K562 (cell line): ENCODE data around the gene MGAT5. TPM values are rescaled to one million over a fixed set of nuclear protein-coding genes. Genes with fewer than 3 reads are reported as not detected.

Experiments used
- ATAC-seq: fragments of 200-7000 bp; cut with Tn5 transposase; 3 replicates; pipeline ENCODE4 v1.9.1; 2020; ENCODE audit warnings: moderate library complexity
- BruUV-seq: library from RNA; stranded (reverse); fragments of 400-500 nt; replicated peaks from 2 replicates; lab custom pipeline; 2021; lab: Mats Ljungman, UMichigan
- CTCF ChIA-PET: fragments of 300-600 bp; formaldehyde crosslinking; extraction: SDS; loops from one replicate; lab custom pipeline; 2021; ENCODE audit warnings: low intra/inter-chr PET ratio; lab: Yijun Ruan, JAX
- POLR2A ChIA-PET: fragments of 300-600, 350-650 bp; sonication (Branson Sonifier 250); formaldehyde crosslinking; extraction: SDS; loops from one replicate; lab custom pipeline; 2021; ENCODE audit warnings: antibody characterized with exemption, inconsistent platforms; lab: Yijun Ruan, JAX
- DNase-seq, 4 experiments: peaks; one replicate each; pipeline versions ENCODE4 v3.0.0 to v3.0.0-alpha.2; 2011 to 2018; ENCODE audit warnings: low spot score in 3 of 4, mixed read lengths in 3 of 4; ENCODE audit errors: extremely low read depth in 1 of 4
- FAIRE-seq: peaks from 2 replicates; lab custom pipeline; 2011; peaks lifted over from hg19 to GRCh38; lab: Jason Lieb, UNC
- H2AFZ ChIP-seq: 2 replicates; pipeline ENCODE4 v1.6.0; 2011; ENCODE audit warnings: low read depth, low read length, control low read depth, inconsistent platforms
- H3K27ac ChIP-seq: fragments of 200-600 bp; 3 replicates; pipeline ENCODE4 v1.8.0; 2011; ENCODE audit warnings: low read depth, mild to moderate bottlenecking, control low read depth, inconsistent platforms, low read length, moderate library complexity, mixed read lengths; ENCODE audit errors: extremely low read depth
- H3K27me3 ChIP-seq, 2 experiments: fragments of 300-600 bp in 1 of 2; 2 replicates in 1 of 2; 3 replicates in 1 of 2; pipeline versions ENCODE4 v1.6.0 to v1.8.0; 2011; ENCODE audit warnings: inconsistent platforms in 2 of 2, low read length in 2 of 2, mild to moderate bottlenecking in 1 of 2, mixed read lengths in 1 of 2, moderate library complexity in 1 of 2; ENCODE audit not compliant: control insufficient read depth in 2 of 2, insufficient read depth in 2 of 2
- H3K36me3 ChIP-seq: fragments of 300-600 bp; 3 replicates; pipeline ENCODE4 v1.8.0; 2011; ENCODE audit warnings: mild to moderate bottlenecking, low read length, inconsistent platforms; ENCODE audit not compliant: control insufficient read depth, insufficient read depth
- H3K4me1 ChIP-seq, 2 experiments: fragments of 200-600 bp in 1 of 2; replicated peaks in 1 of 2; 2 replicates in 1 of 2; 3 replicates in 1 of 2; pipeline versions ENCODE4 v1.5.1 to v1.8.0; 2011; ENCODE audit warnings: inconsistent platforms in 2 of 2, low read length in 2 of 2, mild to moderate bottlenecking in 1 of 2, mixed read lengths in 1 of 2, moderate library complexity in 1 of 2; ENCODE audit not compliant: control insufficient read depth in 2 of 2, insufficient read depth in 2 of 2
- H3K4me2 ChIP-seq: 2 replicates; pipeline ENCODE4 v1.6.1; 2011; ENCODE audit warnings: low read length, control low read depth, inconsistent platforms, mixed read lengths; ENCODE audit not compliant: insufficient read depth
- H3K4me3 ChIP-seq: fragments of 200-600 bp; sonication (generic), shearing (Covaris generic); 2 replicates; pipeline ENCODE4 v1.5.1; 2016; ENCODE audit warnings: control low read depth, inconsistent platforms
- H3K79me2 ChIP-seq: fragments of 200-600 bp; 3 replicates; pipeline ENCODE4 v1.8.0; 2011; ENCODE audit warnings: low read length, inconsistent platforms; ENCODE audit not compliant: control insufficient read depth, insufficient read depth
- H3K9ac ChIP-seq, 2 experiments: 2 replicates each; pipeline versions ENCODE4 v1.6.0 to v1.6.1; 2011; ENCODE audit warnings: low read depth in 2 of 2, low read length in 2 of 2, control low read depth in 1 of 2, inconsistent platforms in 1 of 2, mild to moderate bottlenecking in 1 of 2, mixed read lengths in 1 of 2; ENCODE audit not compliant: insufficient read depth in 1 of 2
- H3K9me1 ChIP-seq: one replicate; pipeline ENCODE4 v1.6.0; 2011; ENCODE audit warnings: inconsistent platforms, mild to moderate bottlenecking, low read length, moderate library complexity; ENCODE audit not compliant: control insufficient read depth, insufficient read depth
- H3K9me3 ChIP-seq: replicated peaks from 2 replicates; pipeline ENCODE4 v1.5.1; 2011; ENCODE audit warnings: low read depth, low read length, inconsistent platforms; ENCODE audit not compliant: control insufficient read depth, insufficient read depth
- H4K20me1 ChIP-seq: replicated peaks from 2 replicates; pipeline ENCODE4 v1.6.1; 2011; ENCODE audit warnings: low read length, inconsistent platforms, mixed read lengths; ENCODE audit not compliant: control insufficient read depth, insufficient read depth
- EGR1 ChIP-seq: fragments of 450-650 bp; conservative IDR thresholded peaks from 2 replicates; pipeline ENCODE4 v1.6.1; 2017; ENCODE audit warnings: mild to moderate bottlenecking
- FOSL1 ChIP-seq: fragments of 200-800 bp; sonication (Bioruptor generic); conservative IDR thresholded peaks from 2 replicates; pipeline ENCODE4 v1.6.1; 2016; ENCODE audit warnings: missing genetic modification characterization, missing compliant biosample characterization
- LEF1 ChIP-seq: fragments of 450-650 bp; IDR thresholded peaks from 2 replicates; pipeline ENCODE4 v1.6.1; 2016; ENCODE audit warnings: mild to moderate bottlenecking
- SNRNP70 ChIP-seq: fragments of 200-400 bp; formaldehyde crosslinking; optimal IDR thresholded peaks from 2 replicates; pipeline ENCODE3; 2017; ENCODE audit warnings: low read depth, low read length
- SREBF1 ChIP-seq: fragments of 150-350 bp; IDR thresholded peaks from 2 replicates; pipeline ENCODE4 v1.6.1; 2014; ENCODE audit warnings: antibody characterized with exemption, low read depth, low read length, borderline replicate concordance
- WGBS: fragments of 100-300 bp; shearing (Covaris generic); methylation state at CpG from one replicate; pipeline ENCODE4 v1.1.6; 2016; ENCODE audit warnings: low coverage, mixed read lengths; ENCODE audit not compliant: insufficient coverage; ENCODE audit errors: missing lambda C conversion rate; 5-methylcytosine and 5-hydroxymethylcytosine counted together
- in situ Hi-C: fragments of 300-500 bp; cut with MboI; formaldehyde crosslinking; loops from 4 replicates; pipeline ENCODE4 v1.15.0; 2018; ENCODE audit warnings: inconsistent platforms, mixed read lengths
- intact Hi-C: fragments of 100-400 bp; cut with micrococcal nuclease; formaldehyde crosslinking; loops from 2 replicates; pipeline ENCODE4 v1.14.2; 2022
- polyA plus RNA-seq, 8 experiments: library from polyadenylated mRNA; depleted of rRNA in 4 of 8; stranded (reverse) in 5 of 8; unstranded in 3 of 8; fragments of >200 nt; fragmentation: Nextera tagmentation in 2 of 8; fragmentation: Illumina TruSeq in 1 of 8; extraction: Ambion mirVana in 2 of 8; extraction: Trizol in 1 of 8; gene quantifications; 2 replicates each; pipeline versions ENCODE4 v1.2.1 to v1.2.3, GENCODE V29; 2011 to 2014; ENCODE audit warnings: inconsistent platforms in 1 of 8, missing spikeins in 1 of 8
- total RNA-seq, 7 experiments: library from RNA; depleted of rRNA in 6 of 7; stranded (reverse); fragments of >200 nt in 6 of 7; fragmentation: Illumina TruSeq in 2 of 7; extraction: Trizol in 2 of 7; gene quantifications; 2 replicates each; pipeline versions ENCODE4 v1.2.1 to v1.2.3, GENCODE V29; 2011 to 2021; ENCODE audit warnings: low replicate concordance in 1 of 7
- TF ChIP-seq, protein P1 (sequence below): fragments of 250-450 bp; sonication (Bioruptor Pico); IDR thresholded peaks from 2 replicates; pipeline ENCODE4 v1.5.0; 2021; ENCODE audit warnings: mild to moderate bottlenecking, borderline replicate concordance
- TF ChIP-seq, protein P2 (sequence below), 2 experiments: fragments of 450-650 bp; formaldehyde crosslinking in 1 of 2; IDR thresholded peaks; 2 replicates each; pipeline versions ENCODE4 v1.4.0 to v1.6.1; 2014 to 2020; ENCODE audit warnings: mild to moderate bottlenecking in 2 of 2, borderline replicate concordance in 1 of 2, low read depth in 1 of 2
- TF ChIP-seq, protein P3 (sequence below): sonication (generic); formaldehyde crosslinking; IDR thresholded peaks from 2 replicates; pipeline ENCODE4 v1.8.0; 2022; ENCODE audit warnings: mild to moderate bottlenecking, missing genetic modification reagents
- TF ChIP-seq, protein P4 (sequence below): fragments of 250-450 bp; sonication (Bioruptor Pico); IDR thresholded peaks from 2 replicates; pipeline ENCODE4 v1.5.1; 2021; ENCODE audit warnings: mild to moderate bottlenecking

The MGAT5 gene
- total and polyA plus RNA-seq, 9 of the 15 experiments (the other 6 are each of a cell fraction or from before 2014, with no cell fraction given): 1.6 to 18.6 (median 11.1) TPM

DNA sequence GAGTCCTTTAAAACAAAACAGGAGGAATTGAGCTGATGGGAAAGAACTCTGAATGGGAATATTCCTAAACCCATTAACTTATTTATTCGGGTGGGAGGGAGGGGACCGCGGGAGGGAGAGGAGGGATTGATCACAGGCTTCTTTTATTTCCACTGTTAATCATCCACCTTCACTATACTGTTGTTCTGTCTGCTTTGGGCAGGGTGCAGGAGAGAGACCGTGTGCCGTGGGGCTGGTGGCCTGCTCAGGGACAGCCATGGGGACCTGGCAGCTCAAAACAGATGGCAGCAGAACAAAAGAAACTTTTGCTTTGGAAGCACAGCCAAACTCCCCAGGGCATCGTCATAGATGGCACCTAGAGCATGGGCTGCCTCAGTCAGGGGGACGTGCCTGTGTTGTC is 195.3 kb downstream of the MGAT5 start:
- POLR2A ChIA-PET: no interaction called here
- no peak for TF ChIP-seq SNRNP70
- no peak for TF ChIP-seq EGR1
- TF ChIP-seq, protein P1, sequence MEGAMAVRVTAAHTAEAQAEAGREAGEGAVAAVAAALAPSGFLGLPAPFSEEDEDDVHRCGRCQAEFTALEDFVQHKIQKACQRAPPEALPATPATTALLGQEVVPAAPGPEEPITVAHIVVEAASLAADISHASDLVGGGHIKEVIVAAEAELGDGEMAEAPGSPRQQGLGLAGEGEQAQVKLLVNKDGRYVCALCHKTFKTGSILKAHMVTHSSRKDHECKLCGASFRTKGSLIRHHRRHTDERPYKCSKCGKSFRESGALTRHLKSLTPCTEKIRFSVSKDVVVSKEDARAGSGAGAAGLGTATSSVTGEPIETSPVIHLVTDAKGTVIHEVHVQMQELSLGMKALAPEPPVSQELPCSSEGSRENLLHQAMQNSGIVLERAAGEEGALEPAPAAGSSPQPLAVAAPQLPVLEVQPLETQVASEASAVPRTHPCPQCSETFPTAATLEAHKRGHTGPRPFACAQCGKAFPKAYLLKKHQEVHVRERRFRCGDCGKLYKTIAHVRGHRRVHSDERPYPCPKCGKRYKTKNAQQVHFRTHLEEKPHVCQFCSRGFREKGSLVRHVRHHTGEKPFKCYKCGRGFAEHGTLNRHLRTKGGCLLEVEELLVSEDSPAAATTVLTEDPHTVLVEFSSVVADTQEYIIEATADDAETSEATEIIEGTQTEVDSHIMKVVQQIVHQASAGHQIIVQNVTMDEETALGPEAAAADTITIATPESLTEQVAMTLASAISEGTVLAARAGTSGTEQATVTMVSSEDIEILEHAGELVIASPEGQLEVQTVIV (CRISPR knock-in tag): no peak
- TF ChIP-seq LEF1: no peak
- TF ChIP-seq SREBF1: no peak
- TF ChIP-seq, protein P2, sequence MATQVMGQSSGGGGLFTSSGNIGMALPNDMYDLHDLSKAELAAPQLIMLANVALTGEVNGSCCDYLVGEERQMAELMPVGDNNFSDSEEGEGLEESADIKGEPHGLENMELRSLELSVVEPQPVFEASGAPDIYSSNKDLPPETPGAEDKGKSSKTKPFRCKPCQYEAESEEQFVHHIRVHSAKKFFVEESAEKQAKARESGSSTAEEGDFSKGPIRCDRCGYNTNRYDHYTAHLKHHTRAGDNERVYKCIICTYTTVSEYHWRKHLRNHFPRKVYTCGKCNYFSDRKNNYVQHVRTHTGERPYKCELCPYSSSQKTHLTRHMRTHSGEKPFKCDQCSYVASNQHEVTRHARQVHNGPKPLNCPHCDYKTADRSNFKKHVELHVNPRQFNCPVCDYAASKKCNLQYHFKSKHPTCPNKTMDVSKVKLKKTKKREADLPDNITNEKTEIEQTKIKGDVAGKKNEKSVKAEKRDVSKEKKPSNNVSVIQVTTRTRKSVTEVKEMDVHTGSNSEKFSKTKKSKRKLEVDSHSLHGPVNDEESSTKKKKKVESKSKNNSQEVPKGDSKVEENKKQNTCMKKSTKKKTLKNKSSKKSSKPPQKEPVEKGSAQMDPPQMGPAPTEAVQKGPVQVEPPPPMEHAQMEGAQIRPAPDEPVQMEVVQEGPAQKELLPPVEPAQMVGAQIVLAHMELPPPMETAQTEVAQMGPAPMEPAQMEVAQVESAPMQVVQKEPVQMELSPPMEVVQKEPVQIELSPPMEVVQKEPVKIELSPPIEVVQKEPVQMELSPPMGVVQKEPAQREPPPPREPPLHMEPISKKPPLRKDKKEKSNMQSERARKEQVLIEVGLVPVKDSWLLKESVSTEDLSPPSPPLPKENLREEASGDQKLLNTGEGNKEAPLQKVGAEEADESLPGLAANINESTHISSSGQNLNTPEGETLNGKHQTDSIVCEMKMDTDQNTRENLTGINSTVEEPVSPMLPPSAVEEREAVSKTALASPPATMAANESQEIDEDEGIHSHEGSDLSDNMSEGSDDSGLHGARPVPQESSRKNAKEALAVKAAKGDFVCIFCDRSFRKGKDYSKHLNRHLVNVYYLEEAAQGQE (IDR thresholded peaks at IDR 0.05; ENCODE audit: borderline replicate concordance): no peak
- TF ChIP-seq, protein P2 (CRISPR knock-in tag; IDR thresholded peaks at IDR 0.05; ENCODE audit: low read depth): no peak
- TF ChIP-seq, protein P3, sequence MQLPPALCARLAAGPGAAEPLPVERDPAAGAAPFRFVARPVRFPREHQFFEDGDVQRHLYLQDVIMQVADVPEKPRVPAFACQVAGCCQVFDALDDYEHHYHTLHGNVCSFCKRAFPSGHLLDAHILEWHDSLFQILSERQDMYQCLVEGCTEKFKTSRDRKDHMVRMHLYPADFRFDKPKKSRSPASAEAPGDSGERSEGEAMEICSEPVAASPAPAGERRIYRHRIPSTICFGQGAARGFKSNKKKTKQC (CRISPR knock-in tag): no peak
- TF ChIP-seq, protein P4, sequence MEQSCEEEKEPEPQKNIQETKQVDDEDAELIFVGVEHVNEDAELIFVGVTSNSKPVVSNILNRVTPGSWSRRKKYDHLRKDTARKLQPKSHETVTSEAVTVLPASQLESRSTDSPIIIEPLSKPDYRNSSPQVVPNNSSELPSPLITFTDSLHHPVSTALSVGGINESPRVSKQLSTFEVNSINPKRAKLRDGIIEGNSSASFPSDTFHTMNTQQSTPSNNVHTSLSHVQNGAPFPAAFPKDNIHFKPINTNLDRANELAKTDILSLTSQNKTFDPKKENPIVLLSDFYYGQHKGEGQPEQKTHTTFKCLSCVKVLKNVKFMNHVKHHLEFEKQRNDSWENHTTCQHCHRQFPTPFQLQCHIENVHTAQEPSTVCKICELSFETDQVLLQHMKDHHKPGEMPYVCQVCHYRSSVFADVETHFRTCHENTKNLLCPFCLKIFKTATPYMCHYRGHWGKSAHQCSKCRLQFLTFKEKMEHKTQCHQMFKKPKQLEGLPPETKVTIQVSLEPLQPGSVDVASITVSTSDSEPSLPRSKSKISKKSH: no peak
- TF ChIP-seq FOSL1 (tag): no peak

More for the DNA sequence above, 195.3 kb downstream of the MGAT5 start:
- Histone ChIP-seq H3K36me3 (no peaks in the 10 kb centered on the region), H3K4me3 (no peak overlapping the region), H3K27me3 (peaks cover 0 to 5% of the 10 kb centered on the region in 2 experiments; a peak in 1 of 5 replicates), H3K9ac (no peak overlapping the region), H2AFZ (no peak overlapping the region), H3K9me1 (no peaks in the 10 kb centered on the region), H3K27ac (no peak overlapping the region), H3K4me1 (no peaks in the 10 kb centered on the region), H3K79me2 (no peaks in the 10 kb centered on the region), H4K20me1 (peaks cover 5% of the 10 kb centered on the region; the same call in 1 of the 2 replicates), H3K9me3 (no peaks in the 10 kb centered on the region), H3K4me2 (no peak overlapping the region)
- WGBS: 42% methylated on average over 4 of the region's 7 CpGs
- no TSS peak for BruUV-seq
- DNase-seq (no peak), ATAC-seq (no peak), FAIRE-seq (no peak)
- in situ Hi-C loops: no loop called here
- intact Hi-C loops: no loop called here
- CTCF ChIA-PET: interaction anchor here (2.1 to 3.1 kb wide), 2 partner anchors 331 to 563 kb away, joined by 11 to 27 read pairs; no protein-coding TSS in a partner anchor
